ENCODE measurements around the gene TUBGCP2.

The TUBGCP2 gene

GRCh38 chr10:133342942-133343341 lies 34.3 kb upstream of the TUBGCP2 start:
- in situ Hi-C loops (cut with HindIII; ENCODE audit: low sequenced_read_pairs) = no loop called here
- TF ChIP-seq, protein P1, sequence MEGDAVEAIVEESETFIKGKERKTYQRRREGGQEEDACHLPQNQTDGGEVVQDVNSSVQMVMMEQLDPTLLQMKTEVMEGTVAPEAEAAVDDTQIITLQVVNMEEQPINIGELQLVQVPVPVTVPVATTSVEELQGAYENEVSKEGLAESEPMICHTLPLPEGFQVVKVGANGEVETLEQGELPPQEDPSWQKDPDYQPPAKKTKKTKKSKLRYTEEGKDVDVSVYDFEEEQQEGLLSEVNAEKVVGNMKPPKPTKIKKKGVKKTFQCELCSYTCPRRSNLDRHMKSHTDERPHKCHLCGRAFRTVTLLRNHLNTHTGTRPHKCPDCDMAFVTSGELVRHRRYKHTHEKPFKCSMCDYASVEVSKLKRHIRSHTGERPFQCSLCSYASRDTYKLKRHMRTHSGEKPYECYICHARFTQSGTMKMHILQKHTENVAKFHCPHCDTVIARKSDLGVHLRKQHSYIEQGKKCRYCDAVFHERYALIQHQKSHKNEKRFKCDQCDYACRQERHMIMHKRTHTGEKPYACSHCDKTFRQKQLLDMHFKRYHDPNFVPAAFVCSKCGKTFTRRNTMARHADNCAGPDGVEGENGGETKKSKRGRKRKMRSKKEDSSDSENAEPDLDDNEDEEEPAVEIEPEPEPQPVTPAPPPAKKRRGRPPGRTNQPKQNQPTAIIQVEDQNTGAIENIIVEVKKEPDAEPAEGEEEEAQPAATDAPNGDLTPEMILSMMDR (IDR thresholded peaks at IDR 0.05; ENCODE audit: low read depth, low read length, missing control alignments) = no peak
- H3K4me3 ChIP-seq (ENCODE audit: low read depth, low read length) = no peak overlapping the region
- no peak for DNase-seq (ENCODE audit: low read depth)

- in situ Hi-C loops (cut with HindIII; ENCODE audit: low sequenced_read_pairs) = no loop called here
- no peak for DNase-seq (ENCODE audit: low read depth)
- TF ChIP-seq, protein P1 (IDR thresholded peaks at IDR 0.05; ENCODE audit: low read depth, low read length, missing control alignments) = no peak
- H3K4me3 ChIP-seq (ENCODE audit: low read depth, low read length) = no peak overlapping the region
Observed at GRCh38 chr10:133341983-133342382, 33.3 kb upstream of the TUBGCP2 start.

GRCh38 chr10:133339708-133340380 lies 31.2 kb upstream of the TUBGCP2 start:
- H3K4me3 ChIP-seq (ENCODE audit: low read depth, low read length) = no peak overlapping the region
- no peak for DNase-seq (ENCODE audit: low read depth)
- in situ Hi-C loops (cut with HindIII; ENCODE audit: low sequenced_read_pairs) = no loop called here
- TF ChIP-seq, protein P1 (IDR thresholded peaks at IDR 0.05; ENCODE audit: low read depth, low read length, missing control alignments) = no peak

GRCh38 chr10:133338080-133339071 lies 29.7 kb upstream of the TUBGCP2 start:
- H3K4me3 ChIP-seq (ENCODE audit: low read depth, low read length) = no peak overlapping the region
- DNase-seq (ENCODE audit: low read depth) = no peak
- in situ Hi-C loops (cut with HindIII; ENCODE audit: low sequenced_read_pairs) = no loop called here
- TF ChIP-seq, protein P1 (IDR thresholded peaks at IDR 0.05; ENCODE audit: low read depth, low read length, missing control alignments) = no peak

DNA sequence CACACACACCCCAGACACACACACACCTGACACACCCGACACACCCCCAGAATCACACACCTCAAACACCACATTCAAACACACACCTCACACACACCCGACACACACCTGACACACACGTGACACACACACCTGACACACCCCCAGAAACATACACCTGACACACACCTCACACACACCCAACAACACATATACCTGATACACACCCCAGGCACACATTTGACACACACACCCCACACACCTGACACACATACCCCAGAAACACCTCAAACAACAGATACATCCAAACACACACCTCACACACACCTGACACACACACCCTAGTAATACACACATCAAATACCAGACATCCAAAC lies 28.7 kb upstream of the TUBGCP2 start:
- no peak overlapping the region for H3K4me3 ChIP-seq (ENCODE audit: low read depth, low read length)
- in situ Hi-C loops (cut with HindIII; ENCODE audit: low sequenced_read_pairs) = no loop called here
- no peak for DNase-seq (ENCODE audit: low read depth)
- TF ChIP-seq, protein P1 (IDR thresholded peaks at IDR 0.05; ENCODE audit: low read depth, low read length, missing control alignments) = no peak

- in situ Hi-C loops (cut with HindIII; ENCODE audit: low sequenced_read_pairs) = no loop called here
- TF ChIP-seq, protein P1 (IDR thresholded peaks at IDR 0.05; ENCODE audit: low read depth, low read length, missing control alignments) = no peak
- H3K4me3 ChIP-seq (ENCODE audit: low read depth, low read length) = no peak within 1 kb of the TSS
- no peak for DNase-seq (ENCODE audit: low read depth)
Observed at GRCh38 chr10:133336577-133337369, 28.1 kb upstream of the TUBGCP2 start, which contains the start of gene CALY. CALY (minus strand) TSS chr10:133336896; CDS start chr10:133328989, 7,907 bp downstream.
